GM18861 (cell line): ENCODE data around the gene ME1.
"Not testable (repeated sequence)": the region's sequence is repeated elsewhere in the genome, so short reads cannot be mapped to it uniquely, and the experiment has no call there.

ENCODE experiments used
- ATAC-seq: cut with Tn5 transposase; IDR thresholded peaks from one replicate; pipeline ENCODE4 v1.9.1; 2021; ENCODE audit not compliant: unreplicated experiment

The ME1 gene

GRCh38 chr6:83430611-83431544 is at the start of gene ME1:
Gene ME1, minus strand, starts transcription at chr6:83431051. Its CDS starts 97 bp downstream, at chr6:83430954.
- peak; percentile 71 for ATAC-seq

- ATAC-seq, result no peak
Observed at GRCh38 chr6:83480470-83480869, 49.6 kb upstream of the ME1 start.

DNA sequence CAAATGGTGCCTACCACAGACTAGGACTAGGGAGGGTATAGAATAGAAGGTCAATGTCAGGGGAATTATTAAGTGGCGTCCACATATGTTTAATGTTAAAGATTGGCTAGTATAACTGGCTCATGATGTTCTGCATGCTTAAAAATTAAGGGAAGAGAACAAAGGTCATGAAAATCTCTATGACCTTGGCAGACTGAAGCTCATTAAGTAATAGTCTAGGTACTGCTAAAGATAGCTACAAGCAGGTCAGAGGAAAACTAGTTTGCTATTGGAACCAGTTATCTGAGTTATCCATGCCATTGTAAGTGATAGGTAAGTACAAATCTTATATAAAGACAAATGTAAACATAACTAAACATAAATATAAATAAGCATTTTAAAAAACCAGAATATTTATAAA is 48.5 kb upstream of the ME1 start:
- ATAC-seq, result no peak

DNA sequence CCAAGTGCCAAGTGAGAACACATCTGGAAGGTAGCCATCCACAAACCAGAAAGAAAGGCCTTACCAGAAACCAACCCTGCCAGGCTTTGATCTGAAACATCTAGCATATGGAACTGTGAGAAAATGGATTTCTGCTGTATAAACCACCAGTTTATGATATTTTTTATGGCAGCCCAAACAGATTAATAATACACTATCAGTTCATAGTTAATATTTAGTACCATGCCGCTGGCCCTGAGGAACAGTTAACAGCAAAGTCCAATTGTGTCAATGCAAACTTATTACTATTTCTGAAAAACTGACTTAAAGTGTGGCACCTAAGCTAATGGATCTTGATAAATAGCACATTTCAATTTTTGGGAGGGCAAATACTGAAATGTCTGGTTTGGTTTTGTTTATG is 46.1 kb upstream of the ME1 start:
- ATAC-seq, result no peak

DNA sequence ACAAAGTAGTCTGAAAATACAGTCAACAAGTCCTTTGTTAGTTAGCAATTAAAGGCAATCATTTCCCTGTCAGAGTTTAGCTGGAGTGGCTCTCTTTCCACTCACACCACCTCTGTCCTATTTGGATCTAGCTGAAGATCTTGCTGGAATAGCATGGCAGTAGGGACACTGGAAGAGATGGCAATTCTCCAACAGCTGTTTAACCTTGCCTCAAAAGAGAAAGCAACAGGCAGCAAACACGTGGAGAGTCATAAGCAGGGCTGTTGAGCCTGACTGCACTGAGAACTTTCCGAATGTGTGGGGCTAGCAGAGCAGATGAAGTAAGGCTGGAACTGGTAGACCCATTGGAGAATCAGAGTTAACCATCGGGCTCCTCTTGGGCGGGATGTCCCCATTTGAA is 43.5 kb upstream of the ME1 start:
- no peak for ATAC-seq

DNA sequence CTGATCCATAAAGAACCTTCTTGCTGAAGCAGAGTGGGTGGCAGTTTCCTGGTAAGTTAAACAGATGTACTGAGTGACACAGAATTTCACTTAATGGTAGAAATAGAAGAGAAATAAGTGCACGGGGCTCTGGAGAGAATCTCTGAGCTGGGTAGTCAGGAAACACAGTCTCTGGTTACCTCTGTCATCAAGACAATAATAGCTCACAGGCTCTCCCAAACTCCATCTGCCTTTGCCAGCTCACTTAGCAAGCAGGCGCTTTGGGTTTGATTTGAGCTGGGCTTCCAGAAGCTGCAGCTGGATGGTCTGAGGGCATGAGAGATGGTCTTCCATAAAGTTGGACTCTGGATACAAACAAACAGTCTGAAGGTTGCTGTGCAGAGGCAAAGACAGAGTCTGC is 41.9 kb upstream of the ME1 start:
- ATAC-seq, result no peak

- ATAC-seq, result no peak
Observed at GRCh38 chr6:83470587-83470986, 39.7 kb upstream of the ME1 start.

- ATAC-seq, result no peak
Observed at GRCh38 chr6:83470001-83470400, 39.1 kb upstream of the ME1 start.

GRCh38 chr6:83467620-83468036 is 36.8 kb upstream of the ME1 start:
- ATAC-seq, result no peak

GRCh38 chr6:83466328-83466727 is 35.5 kb upstream of the ME1 start:
- ATAC-seq, result no peak

GRCh38 chr6:83464381-83465140 is 33.7 kb upstream of the ME1 start:
- ATAC-seq, result no peak

GRCh38 chr6:83463886-83464285 is 33.0 kb upstream of the ME1 start:
- ATAC-seq, result no peak

GRCh38 chr6:83462524-83462923 is 31.7 kb upstream of the ME1 start:
- ATAC-seq, result no peak

DNA sequence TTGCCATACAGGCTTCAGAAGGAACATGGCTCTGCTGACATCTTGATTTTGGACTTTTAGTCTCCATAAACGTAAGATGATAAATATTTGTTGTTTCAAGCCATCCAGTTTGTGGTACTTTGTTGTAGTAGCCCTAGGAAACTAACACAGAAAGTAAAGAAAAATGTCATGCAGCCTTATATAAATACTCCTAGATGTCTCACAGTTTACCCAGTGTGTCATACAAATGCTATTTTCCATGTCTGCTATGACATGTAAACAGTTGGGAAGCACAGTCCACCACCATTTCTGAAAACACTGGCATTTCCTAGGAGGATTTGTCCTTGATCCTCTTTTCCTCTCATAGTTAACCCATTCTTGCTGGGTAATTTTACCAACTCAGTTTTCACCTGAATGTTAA is 30.6 kb upstream of the ME1 start:
- no peak for ATAC-seq

- no peak for ATAC-seq
Observed at GRCh38 chr6:83459663-83460062, 28.8 kb upstream of the ME1 start.

- not testable (repeated sequence) for ATAC-seq
Observed at GRCh38 chr6:83450015-83450414, 19.2 kb upstream of the ME1 start.

DNA sequence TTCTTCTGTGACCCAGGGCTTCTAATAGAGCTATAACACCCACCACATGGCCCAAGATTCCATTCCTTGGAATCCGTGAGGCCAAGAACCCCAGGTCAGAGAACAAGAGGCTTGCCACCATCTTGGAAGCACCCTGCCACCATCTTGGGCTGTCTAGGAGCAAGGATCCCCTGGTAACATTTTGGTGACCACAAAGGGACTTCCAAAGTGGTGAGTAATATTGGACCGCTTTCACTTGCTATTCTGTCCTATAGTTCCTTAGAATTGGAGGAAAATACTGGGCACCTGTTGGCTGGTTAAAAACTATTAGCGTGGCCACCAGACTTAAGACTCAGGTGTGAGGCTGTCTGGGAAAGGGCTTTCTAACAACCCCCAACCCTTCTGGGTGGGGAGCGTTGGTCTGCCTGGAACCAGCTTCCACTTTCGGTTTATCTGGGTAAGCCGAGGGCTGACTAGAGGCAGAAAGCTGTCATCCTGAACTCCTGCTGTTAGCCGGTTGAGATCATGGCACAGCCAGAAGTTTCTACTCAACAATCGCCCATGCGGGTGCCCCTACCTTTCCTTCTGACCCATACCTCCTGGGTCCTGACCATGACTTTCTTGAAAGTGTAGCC is 13.3 kb upstream of the ME1 start:
- ATAC-seq, result not testable (repeated sequence)

DNA sequence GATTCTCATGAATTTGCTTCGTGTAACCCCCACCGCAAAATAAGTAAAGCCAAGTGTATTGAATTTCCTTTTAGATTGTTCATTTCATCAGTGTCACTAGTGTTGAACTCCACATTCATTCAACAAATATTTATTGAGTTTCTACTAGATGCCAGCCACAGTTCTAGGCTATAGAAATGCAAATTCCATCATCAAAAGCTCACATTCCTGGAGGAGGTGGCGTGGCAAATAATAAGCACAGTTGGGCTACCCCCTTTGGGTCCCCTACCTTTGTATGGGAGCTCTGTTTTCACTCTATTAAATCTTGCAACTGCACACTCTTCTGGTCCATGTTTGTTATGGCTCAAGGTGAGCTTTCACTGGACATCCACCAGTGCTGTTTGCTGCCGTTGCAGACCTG is 12.7 kb upstream of the ME1 start:
- no peak for ATAC-seq

- no peak for ATAC-seq
Observed at GRCh38 chr6:83442752-83443151, 11.9 kb upstream of the ME1 start.

DNA sequence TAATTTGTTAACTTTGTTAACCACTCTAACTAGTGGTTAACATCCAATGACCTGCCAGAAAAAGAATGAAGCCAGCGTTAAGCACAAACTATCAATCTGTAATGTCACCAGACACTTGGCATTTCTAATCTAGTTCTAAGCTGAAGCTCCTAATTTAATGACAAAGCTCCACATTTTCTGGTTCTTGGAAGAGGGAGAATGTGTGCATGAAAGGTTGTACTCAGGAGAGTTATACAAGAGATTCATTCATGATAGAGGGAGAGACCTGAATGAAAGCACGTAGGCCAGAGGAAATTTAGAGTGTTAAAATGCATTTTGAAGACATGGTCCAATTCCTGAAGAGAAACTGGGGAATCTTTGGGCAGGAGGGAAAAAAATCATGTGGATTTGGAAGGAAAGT is 8.3 kb upstream of the ME1 start:
- ATAC-seq, result no peak

- no peak for ATAC-seq
Observed at GRCh38 chr6:83436674-83437073, 5.8 kb upstream of the ME1 start.

DNA sequence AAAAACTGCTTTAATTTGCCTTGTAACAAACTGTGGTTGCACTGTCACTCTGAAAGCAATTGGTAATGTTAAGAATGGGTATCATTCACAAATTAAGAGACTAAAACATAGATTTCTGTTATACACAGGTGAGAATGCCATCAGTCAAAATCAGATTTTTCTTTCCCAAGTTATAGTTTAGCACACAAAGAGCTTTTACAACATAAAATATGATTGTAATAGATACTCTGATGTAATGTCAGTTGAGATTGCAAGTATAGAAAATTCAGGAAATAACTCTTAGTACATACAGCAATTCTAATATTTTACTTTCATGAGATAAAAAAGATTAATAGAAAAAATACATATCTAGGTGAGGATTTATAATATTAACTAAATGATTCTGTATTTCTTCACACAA is 2.3 kb upstream of the ME1 start:
- ATAC-seq, result no peak
